Measurements from ENCODE around the gene TBCE. TPM values are rescaled to one million over a fixed set of nuclear protein-coding genes. Genes with fewer than 3 reads are reported as not detected.
A peak's percentile ranks its signal among the peaks of the same experiment; 100 is the strongest.

The TBCE gene
- total and polyA plus RNA-seq, 9 of the 15 experiments (the other 6 are each of a cell fraction or from before 2014, with no cell fraction given) = 52.6 to 92.1 (median 82.1) TPM

DNA sequence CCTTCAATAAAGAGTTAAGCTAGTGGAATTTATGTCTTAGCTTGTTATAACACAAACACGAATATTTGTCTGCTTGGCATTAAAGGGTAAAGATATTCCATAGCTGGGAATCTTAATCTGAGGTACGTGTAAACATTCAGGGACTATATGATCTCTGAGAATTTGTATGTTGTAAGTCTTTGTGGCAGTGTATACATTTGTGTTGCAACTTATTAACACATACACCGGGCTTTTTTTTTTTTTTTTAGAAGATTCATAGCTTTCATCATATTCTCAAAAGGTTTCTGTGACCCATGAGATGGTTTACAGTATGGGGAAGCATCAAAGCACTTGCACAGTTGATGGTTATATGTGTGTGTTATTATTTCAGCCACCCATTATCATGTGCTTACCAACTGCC, 35.8 kb upstream of the TBCE start (continued):
- TF ChIP-seq, protein P1, sequence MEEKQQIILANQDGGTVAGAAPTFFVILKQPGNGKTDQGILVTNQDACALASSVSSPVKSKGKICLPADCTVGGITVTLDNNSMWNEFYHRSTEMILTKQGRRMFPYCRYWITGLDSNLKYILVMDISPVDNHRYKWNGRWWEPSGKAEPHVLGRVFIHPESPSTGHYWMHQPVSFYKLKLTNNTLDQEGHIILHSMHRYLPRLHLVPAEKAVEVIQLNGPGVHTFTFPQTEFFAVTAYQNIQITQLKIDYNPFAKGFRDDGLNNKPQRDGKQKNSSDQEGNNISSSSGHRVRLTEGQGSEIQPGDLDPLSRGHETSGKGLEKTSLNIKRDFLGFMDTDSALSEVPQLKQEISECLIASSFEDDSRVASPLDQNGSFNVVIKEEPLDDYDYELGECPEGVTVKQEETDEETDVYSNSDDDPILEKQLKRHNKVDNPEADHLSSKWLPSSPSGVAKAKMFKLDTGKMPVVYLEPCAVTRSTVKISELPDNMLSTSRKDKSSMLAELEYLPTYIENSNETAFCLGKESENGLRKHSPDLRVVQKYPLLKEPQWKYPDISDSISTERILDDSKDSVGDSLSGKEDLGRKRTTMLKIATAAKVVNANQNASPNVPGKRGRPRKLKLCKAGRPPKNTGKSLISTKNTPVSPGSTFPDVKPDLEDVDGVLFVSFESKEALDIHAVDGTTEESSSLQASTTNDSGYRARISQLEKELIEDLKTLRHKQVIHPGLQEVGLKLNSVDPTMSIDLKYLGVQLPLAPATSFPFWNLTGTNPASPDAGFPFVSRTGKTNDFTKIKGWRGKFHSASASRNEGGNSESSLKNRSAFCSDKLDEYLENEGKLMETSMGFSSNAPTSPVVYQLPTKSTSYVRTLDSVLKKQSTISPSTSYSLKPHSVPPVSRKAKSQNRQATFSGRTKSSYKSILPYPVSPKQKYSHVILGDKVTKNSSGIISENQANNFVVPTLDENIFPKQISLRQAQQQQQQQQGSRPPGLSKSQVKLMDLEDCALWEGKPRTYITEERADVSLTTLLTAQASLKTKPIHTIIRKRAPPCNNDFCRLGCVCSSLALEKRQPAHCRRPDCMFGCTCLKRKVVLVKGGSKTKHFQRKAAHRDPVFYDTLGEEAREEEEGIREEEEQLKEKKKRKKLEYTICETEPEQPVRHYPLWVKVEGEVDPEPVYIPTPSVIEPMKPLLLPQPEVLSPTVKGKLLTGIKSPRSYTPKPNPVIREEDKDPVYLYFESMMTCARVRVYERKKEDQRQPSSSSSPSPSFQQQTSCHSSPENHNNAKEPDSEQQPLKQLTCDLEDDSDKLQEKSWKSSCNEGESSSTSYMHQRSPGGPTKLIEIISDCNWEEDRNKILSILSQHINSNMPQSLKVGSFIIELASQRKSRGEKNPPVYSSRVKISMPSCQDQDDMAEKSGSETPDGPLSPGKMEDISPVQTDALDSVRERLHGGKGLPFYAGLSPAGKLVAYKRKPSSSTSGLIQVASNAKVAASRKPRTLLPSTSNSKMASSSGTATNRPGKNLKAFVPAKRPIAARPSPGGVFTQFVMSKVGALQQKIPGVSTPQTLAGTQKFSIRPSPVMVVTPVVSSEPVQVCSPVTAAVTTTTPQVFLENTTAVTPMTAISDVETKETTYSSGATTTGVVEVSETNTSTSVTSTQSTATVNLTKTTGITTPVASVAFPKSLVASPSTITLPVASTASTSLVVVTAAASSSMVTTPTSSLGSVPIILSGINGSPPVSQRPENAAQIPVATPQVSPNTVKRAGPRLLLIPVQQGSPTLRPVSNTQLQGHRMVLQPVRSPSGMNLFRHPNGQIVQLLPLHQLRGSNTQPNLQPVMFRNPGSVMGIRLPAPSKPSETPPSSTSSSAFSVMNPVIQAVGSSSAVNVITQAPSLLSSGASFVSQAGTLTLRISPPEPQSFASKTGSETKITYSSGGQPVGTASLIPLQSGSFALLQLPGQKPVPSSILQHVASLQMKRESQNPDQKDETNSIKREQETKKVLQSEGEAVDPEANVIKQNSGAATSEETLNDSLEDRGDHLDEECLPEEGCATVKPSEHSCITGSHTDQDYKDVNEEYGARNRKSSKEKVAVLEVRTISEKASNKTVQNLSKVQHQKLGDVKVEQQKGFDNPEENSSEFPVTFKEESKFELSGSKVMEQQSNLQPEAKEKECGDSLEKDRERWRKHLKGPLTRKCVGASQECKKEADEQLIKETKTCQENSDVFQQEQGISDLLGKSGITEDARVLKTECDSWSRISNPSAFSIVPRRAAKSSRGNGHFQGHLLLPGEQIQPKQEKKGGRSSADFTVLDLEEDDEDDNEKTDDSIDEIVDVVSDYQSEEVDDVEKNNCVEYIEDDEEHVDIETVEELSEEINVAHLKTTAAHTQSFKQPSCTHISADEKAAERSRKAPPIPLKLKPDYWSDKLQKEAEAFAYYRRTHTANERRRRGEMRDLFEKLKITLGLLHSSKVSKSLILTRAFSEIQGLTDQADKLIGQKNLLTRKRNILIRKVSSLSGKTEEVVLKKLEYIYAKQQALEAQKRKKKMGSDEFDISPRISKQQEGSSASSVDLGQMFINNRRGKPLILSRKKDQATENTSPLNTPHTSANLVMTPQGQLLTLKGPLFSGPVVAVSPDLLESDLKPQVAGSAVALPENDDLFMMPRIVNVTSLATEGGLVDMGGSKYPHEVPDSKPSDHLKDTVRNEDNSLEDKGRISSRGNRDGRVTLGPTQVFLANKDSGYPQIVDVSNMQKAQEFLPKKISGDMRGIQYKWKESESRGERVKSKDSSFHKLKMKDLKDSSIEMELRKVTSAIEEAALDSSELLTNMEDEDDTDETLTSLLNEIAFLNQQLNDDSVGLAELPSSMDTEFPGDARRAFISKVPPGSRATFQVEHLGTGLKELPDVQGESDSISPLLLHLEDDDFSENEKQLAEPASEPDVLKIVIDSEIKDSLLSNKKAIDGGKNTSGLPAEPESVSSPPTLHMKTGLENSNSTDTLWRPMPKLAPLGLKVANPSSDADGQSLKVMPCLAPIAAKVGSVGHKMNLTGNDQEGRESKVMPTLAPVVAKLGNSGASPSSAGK (IDR thresholded peaks at IDR 0.05) = no peak
- TF ChIP-seq, protein P2, sequence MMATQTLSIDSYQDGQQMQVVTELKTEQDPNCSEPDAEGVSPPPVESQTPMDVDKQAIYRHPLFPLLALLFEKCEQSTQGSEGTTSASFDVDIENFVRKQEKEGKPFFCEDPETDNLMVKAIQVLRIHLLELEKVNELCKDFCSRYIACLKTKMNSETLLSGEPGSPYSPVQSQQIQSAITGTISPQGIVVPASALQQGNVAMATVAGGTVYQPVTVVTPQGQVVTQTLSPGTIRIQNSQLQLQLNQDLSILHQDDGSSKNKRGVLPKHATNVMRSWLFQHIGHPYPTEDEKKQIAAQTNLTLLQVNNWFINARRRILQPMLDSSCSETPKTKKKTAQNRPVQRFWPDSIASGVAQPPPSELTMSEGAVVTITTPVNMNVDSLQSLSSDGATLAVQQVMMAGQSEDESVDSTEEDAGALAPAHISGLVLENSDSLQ (IDR thresholded peaks at IDR 0.05) = no peak
- no peak for TF ChIP-seq KLF16 (IDR thresholded peaks at IDR 0.05)
- TF ChIP-seq, protein P3, sequence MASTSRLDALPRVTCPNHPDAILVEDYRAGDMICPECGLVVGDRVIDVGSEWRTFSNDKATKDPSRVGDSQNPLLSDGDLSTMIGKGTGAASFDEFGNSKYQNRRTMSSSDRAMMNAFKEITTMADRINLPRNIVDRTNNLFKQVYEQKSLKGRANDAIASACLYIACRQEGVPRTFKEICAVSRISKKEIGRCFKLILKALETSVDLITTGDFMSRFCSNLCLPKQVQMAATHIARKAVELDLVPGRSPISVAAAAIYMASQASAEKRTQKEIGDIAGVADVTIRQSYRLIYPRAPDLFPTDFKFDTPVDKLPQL (IDR thresholded peaks at IDR 0.05; ENCODE audit: extremely low read depth, insufficient read length) = no peak
- no peak for TF ChIP-seq GATAD2A (IDR thresholded peaks at IDR 0.05)
- TF ChIP-seq BACH1 (tag; IDR thresholded peaks at IDR 0.05) = no peak
- TF ChIP-seq NUFIP1 (IDR thresholded peaks at IDR 0.05; ENCODE audit: partially characterized antibody) = no peak
- TF ChIP-seq, protein P4, sequence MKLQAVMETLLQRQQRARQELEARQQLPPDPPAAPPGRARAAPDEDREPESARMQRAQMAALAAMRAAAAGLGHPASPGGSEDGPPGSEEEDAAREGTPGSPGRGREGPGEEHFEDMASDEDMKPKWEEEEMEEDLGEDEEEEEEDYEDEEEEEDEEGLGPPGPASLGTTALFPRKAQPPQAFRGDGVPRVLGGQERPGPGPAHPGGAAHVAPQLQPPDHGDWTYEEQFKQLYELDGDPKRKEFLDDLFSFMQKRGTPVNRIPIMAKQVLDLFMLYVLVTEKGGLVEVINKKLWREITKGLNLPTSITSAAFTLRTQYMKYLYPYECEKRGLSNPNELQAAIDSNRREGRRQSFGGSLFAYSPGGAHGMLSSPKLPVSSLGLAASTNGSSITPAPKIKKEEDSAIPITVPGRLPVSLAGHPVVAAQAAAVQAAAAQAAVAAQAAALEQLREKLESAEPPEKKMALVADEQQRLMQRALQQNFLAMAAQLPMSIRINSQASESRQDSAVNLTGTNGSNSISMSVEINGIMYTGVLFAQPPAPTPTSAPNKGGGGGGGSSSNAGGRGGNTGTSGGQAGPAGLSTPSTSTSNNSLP (IDR thresholded peaks at IDR 0.05; ENCODE audit: borderline replicate concordance, low read depth, low read length) = 0 out of 2 replicates have a peak, but pooled peaks have one; percentile 8
- no peak for TF ChIP-seq HDGF (IDR thresholded peaks at IDR 0.05)
- TF ChIP-seq SAFB2 (IDR thresholded peaks at IDR 0.05; ENCODE audit: borderline replicate concordance, low read depth, low read length, severe bottlenecking) = no peak
- TF ChIP-seq TBL1XR1 (IDR thresholded peaks at IDR 0.05; ENCODE audit: low read length in 2 of 2) = no peak
- TF ChIP-seq, protein P5, sequence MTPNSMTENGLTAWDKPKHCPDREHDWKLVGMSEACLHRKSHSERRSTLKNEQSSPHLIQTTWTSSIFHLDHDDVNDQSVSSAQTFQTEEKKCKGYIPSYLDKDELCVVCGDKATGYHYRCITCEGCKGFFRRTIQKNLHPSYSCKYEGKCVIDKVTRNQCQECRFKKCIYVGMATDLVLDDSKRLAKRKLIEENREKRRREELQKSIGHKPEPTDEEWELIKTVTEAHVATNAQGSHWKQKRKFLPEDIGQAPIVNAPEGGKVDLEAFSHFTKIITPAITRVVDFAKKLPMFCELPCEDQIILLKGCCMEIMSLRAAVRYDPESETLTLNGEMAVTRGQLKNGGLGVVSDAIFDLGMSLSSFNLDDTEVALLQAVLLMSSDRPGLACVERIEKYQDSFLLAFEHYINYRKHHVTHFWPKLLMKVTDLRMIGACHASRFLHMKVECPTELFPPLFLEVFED (CRISPR knock-in tag; conservative IDR thresholded peaks at IDR 0.05) = 0 out of 2 replicates have a peak, but pooled peaks have one; percentile 10
- no peak for TF ChIP-seq LARP7 (IDR thresholded peaks at IDR 0.05)
